WTC11 (cell line): ENCODE measurements around the gene OR52I1. TPM values are rescaled to one million over a fixed set of nuclear protein-coding genes. Genes with fewer than 3 reads are reported as not detected.
A peak's percentile ranks its signal among the peaks of the same experiment; 100 is the strongest.

ENCODE experiments used
- ATAC-seq: fragments of 200-7000 bp; cut with Tn5 transposase; 2 replicates; pipeline ENCODE4 v1.10.0; 2021; ENCODE audit warnings: mild to moderate bottlenecking, moderate library complexity
- CTCF ChIA-PET: fragments of 300-600 bp; sonication (Branson Sonifier 250); formaldehyde crosslinking; loops from one replicate; lab custom pipeline; 2021; ENCODE audit warnings: antibody characterized with exemption; lab: Charles Lee
- POLR2A ChIA-PET: fragments of 350-600 bp; sonication (Branson Sonifier 250); formaldehyde crosslinking; loops from one replicate; lab custom pipeline; 2021; ENCODE audit warnings: antibody characterized with exemption; lab: Charles Lee
- DNase-seq: peaks from one replicate; pipeline ENCODE4 v3.0.0; 2021; ENCODE audit warnings: low spot score
- H3K27ac Mint-ChIP-seq: 2 replicates; pipeline ENCODE4 v1.8.0; 2021; ENCODE audit warnings: mixed read lengths
- H3K27me3 Mint-ChIP-seq: 2 replicates; pipeline ENCODE4 v1.8.0; 2021; ENCODE audit warnings: low read depth, mild to moderate bottlenecking, moderate library complexity, mixed read lengths
- H3K36me3 Mint-ChIP-seq: 2 replicates; pipeline ENCODE4 v1.8.0; 2021; ENCODE audit warnings: mixed read lengths
- H3K4me1 Mint-ChIP-seq: 2 replicates; pipeline ENCODE4 v1.8.0; 2022; ENCODE audit warnings: mixed read lengths
- H3K4me3 Mint-ChIP-seq: 2 replicates; pipeline ENCODE4 v1.8.0; 2021; ENCODE audit warnings: mild to moderate bottlenecking, moderate library complexity, mixed read lengths
- H3K9me3 Mint-ChIP-seq: 2 replicates; pipeline ENCODE4 v1.8.0; 2021; ENCODE audit warnings: mixed read lengths
- ARID4B ChIP-seq: sonication (generic); formaldehyde crosslinking; IDR thresholded peaks from 2 replicates; pipeline ENCODE4 v1.8.0; 2023; ENCODE audit warnings: missing genetic modification reagents, mild to moderate bottlenecking, borderline replicate concordance
- FOXK1 ChIP-seq: sonication (generic); formaldehyde crosslinking; IDR thresholded peaks from 2 replicates; pipeline ENCODE4 v1.8.0; 2022; ENCODE audit warnings: mild to moderate bottlenecking, moderate library complexity, missing genetic modification reagents
- FOXP1 ChIP-seq: sonication (generic); formaldehyde crosslinking; IDR thresholded peaks from 2 replicates; pipeline ENCODE4 v1.8.0; 2022; ENCODE audit warnings: missing genetic modification reagents, mild to moderate bottlenecking, moderate library complexity, borderline replicate concordance
- GABPB1 ChIP-seq: sonication (generic); formaldehyde crosslinking; IDR thresholded peaks from 2 replicates; pipeline ENCODE4 v1.8.1; 2023; ENCODE audit warnings: mild to moderate bottlenecking, missing genetic modification reagents
- SP1 ChIP-seq: sonication (generic); formaldehyde crosslinking; conservative IDR thresholded peaks from 2 replicates; pipeline ENCODE4 v1.8.1; 2022; ENCODE audit warnings: missing genetic modification reagents
- ZNF396 ChIP-seq: fragments of 250-450 bp; sonication (Bioruptor Pico); IDR thresholded peaks from 2 replicates; pipeline ENCODE4 v1.8.0; 2021; ENCODE audit warnings: mild to moderate bottlenecking, moderate library complexity, borderline replicate concordance
- ZNF671 ChIP-seq: fragments of 250-450 bp; sonication (Bioruptor Pico); IDR thresholded peaks from 2 replicates; pipeline ENCODE4 v1.8.0; 2021; ENCODE audit warnings: mild to moderate bottlenecking
- total RNA-seq: library from RNA; stranded (reverse); gene quantifications from 3 replicates; pipeline ENCODE4 v1.2.3, GENCODE V29; 2021
- TF ChIP-seq, protein P1 (sequence below): sonication (generic); formaldehyde crosslinking; IDR thresholded peaks from 2 replicates; pipeline ENCODE4 v1.8.0; 2022; ENCODE audit warnings: mild to moderate bottlenecking, missing genetic modification reagents
- TF ChIP-seq, protein P2 (sequence below): sonication (generic); formaldehyde crosslinking; IDR thresholded peaks from 2 replicates; pipeline ENCODE4 v1.8.0; 2023; ENCODE audit warnings: mild to moderate bottlenecking, missing genetic modification reagents
- TF ChIP-seq, protein P3 (sequence below): fragments of 250-450 bp; sonication (Bioruptor Pico); conservative IDR thresholded peaks from 2 replicates; pipeline ENCODE4 v1.9.0; 2021; ENCODE audit warnings: mild to moderate bottlenecking

The OR52I1 gene
- total RNA-seq, 1 experiment from 2014 or later, result not detected

DNA sequence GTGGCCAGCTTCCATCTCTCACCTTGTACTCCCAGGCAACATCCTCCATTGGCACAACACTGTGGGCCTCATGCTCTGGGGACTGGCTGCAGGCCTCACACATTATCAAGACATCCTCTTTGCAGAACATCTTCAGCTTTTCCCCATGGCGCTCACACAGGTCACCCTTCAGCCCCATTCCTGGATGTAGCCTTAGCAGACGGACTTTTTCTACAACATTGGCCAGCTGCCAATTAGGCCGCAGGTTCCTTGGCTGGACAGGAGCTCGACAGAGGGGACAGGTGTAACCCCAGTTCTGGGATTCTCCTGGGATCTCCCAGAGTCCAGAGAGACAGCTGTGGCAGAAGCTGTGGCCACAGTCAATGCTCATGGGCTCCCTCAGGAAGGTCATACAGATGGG, 11.2 kb downstream of the OR52I1 start (continued):
- TF ChIP-seq ARID4B (CRISPR knock-in tag), result no peak

DNA sequence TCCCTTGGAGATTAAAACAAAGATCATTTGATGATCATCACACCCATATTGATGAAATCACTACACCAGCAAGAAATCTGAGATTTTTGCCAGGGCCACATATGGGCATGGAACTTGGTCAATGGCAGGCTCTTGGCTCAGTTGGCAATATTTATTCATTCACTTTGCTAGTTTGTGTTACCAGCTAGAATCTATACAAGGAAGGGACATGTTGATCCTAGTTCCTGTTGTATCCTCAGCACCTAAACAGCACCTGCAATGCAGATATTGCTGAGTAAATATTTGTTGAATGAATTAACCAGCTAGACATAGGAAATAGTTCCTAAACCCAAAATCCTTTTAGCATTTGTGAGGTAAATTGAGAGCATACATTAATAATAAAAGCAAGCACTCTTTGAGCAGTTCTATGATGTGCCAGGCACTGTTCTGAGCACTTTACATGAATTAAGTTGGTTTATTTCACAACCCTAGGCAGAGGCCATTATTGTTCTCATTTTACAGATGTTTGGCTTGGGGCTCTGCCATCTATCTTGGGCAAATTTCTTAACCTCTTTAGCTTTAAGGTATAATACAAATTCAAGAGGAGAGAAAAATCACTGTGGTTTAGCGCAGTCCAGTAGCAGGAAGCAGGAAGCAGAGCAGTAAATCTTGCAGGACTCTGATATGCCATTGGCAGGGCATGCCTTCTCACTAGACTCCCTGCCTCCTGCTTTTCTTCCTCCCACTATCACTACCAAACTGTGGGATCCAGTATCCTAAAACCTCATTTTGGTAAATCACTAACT, 12.6 kb downstream of the OR52I1 start:
- H3K27me3 Mint-ChIP-seq, result peaks cover 13% of the 10 kb centered on the region
- POLR2A ChIA-PET, result no interaction called here
- no peak overlapping the region for H3K27ac Mint-ChIP-seq

GRCh38 chr11:4607096-4607495, 13.3 kb downstream of the OR52I1 start:
- ATAC-seq, result no peak
- H3K4me1 Mint-ChIP-seq, result peaks cover 9% of the 10 kb centered on the region
- CTCF ChIA-PET, result interaction anchor here (1.0 to 2.7 kb wide), 4 partner anchors 30 to 420 kb away, joined by 3 to 18 read pairs (median 10); partner anchors contain the start of gene OR51D1
- H3K27ac Mint-ChIP-seq, result peak overlapping the region; percentile 24; the same call in 1 of the 2 replicates
- H3K4me3 Mint-ChIP-seq, result peak overlapping the region; percentile 77
- POLR2A ChIA-PET, result no interaction called here
- peaks cover 5% of the 10 kb centered on the region for H3K36me3 Mint-ChIP-seq
- TF ChIP-seq ZNF396 (CRISPR knock-in tag), result no peak
- no peak for TF ChIP-seq SP1 (CRISPR knock-in tag)
- TF ChIP-seq, protein P1, sequence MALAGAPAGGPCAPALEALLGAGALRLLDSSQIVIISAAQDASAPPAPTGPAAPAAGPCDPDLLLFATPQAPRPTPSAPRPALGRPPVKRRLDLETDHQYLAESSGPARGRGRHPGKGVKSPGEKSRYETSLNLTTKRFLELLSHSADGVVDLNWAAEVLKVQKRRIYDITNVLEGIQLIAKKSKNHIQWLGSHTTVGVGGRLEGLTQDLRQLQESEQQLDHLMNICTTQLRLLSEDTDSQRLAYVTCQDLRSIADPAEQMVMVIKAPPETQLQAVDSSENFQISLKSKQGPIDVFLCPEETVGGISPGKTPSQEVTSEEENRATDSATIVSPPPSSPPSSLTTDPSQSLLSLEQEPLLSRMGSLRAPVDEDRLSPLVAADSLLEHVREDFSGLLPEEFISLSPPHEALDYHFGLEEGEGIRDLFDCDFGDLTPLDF (CRISPR knock-in tag), result no peak
- TF ChIP-seq FOXK1, result no peak
- TF ChIP-seq, all 79 proteins: peak for 0
- peaks cover 6% of the 10 kb centered on the region; the same call in 1 of the 2 replicates for H3K9me3 Mint-ChIP-seq
- H3K27me3 Mint-ChIP-seq, result peaks cover 15% of the 10 kb centered on the region
- DNase-seq, result no peak

More for the DNA sequence above, 12.6 kb downstream of the OR52I1 start:
- CTCF ChIA-PET, result interaction anchor here (2.7 kb wide), 1 partner anchor 31 kb away, joined by 12 read pairs; the partner anchor contains the start of gene OR51D1
- Mint-ChIP-seq H3K4me1 (peaks cover 9% of the 10 kb centered on the region), H3K9me3 (peaks cover 6% of the 10 kb centered on the region; the same call in 1 of the 2 replicates), H3K4me3 (peak overlapping the region; percentile 77), H3K36me3 (peaks cover 8% of the 10 kb centered on the region)
- TF ChIP-seq, protein P2, sequence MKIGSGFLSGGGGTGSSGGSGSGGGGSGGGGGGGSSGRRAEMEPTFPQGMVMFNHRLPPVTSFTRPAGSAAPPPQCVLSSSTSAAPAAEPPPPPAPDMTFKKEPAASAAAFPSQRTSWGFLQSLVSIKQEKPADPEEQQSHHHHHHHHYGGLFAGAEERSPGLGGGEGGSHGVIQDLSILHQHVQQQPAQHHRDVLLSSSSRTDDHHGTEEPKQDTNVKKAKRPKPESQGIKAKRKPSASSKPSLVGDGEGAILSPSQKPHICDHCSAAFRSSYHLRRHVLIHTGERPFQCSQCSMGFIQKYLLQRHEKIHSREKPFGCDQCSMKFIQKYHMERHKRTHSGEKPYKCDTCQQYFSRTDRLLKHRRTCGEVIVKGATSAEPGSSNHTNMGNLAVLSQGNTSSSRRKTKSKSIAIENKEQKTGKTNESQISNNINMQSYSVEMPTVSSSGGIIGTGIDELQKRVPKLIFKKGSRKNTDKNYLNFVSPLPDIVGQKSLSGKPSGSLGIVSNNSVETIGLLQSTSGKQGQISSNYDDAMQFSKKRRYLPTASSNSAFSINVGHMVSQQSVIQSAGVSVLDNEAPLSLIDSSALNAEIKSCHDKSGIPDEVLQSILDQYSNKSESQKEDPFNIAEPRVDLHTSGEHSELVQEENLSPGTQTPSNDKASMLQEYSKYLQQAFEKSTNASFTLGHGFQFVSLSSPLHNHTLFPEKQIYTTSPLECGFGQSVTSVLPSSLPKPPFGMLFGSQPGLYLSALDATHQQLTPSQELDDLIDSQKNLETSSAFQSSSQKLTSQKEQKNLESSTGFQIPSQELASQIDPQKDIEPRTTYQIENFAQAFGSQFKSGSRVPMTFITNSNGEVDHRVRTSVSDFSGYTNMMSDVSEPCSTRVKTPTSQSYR (CRISPR knock-in tag), result no peak
- TF ChIP-seq GABPB1 (CRISPR knock-in tag), result no peak
- no peak for TF ChIP-seq FOXP1 (CRISPR knock-in tag)
- TF ChIP-seq, protein P3, sequence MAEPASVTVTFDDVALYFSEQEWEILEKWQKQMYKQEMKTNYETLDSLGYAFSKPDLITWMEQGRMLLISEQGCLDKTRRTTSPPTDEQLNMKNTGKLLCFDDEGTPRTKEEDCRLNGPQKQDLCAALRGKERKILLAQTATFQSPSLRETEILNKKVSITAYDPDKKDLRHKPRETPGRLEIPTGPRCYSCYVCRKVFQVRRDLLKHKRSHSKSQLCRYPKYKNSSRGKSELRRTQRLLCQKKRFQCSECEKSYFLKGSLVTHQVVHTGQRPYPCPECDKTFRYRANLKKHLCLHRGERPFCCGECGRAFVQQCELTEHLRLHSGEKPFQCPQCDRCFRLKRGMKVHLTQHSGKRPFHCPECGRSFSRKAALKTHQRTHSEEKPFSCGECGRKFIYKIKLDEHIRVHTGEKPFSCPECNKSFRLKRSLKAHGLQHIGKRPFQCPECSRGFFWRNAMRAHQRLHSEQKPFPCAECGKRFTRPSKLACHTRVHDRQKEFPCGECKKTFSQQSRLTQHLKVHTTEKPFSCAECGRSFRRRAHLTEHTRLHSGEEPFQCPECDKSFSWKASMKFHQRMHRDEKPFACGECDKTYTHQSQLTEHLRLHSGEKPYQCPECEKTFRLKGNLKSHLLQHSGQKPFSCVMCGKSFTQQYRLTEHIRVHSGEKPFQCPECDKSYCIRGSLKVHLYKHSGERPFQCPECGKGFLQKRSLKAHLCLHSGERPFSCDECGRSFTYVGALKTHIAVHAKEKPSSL (CRISPR knock-in tag), result no peak
- TF ChIP-seq, protein P1 (CRISPR knock-in tag), result no peak
- no peak for TF ChIP-seq ZNF671
- no peak for ATAC-seq
- DNase-seq, result no peak
